Skeletal muscle satellite cell (primary cell): ENCODE measurements around the gene HOXA9.
A peak's percentile ranks its signal among the peaks of the same experiment; 100 is the strongest.

Source experiments
- H3K27me3 ChIP-seq: 2 replicates; pipeline ENCODE4 v1.7.0; 2013; ENCODE audit warnings: low read length; ENCODE audit not compliant: control insufficient read depth, insufficient read depth
- H3K36me3 ChIP-seq: 2 replicates; pipeline ENCODE4 v1.7.0; 2013; ENCODE audit warnings: mild to moderate bottlenecking, control low read depth, low read length; ENCODE audit not compliant: insufficient read depth
- H3K4me1 ChIP-seq: 2 replicates; pipeline ENCODE4 v1.7.0; 2013; ENCODE audit warnings: low read length; ENCODE audit not compliant: control insufficient read depth, insufficient read depth
- H3K4me2 ChIP-seq: 2 replicates; pipeline ENCODE4 v1.7.0; 2013; ENCODE audit warnings: mild to moderate bottlenecking, low read length
- H3K4me3 ChIP-seq: 2 replicates; pipeline ENCODE4 v1.7.0; 2013; ENCODE audit warnings: low read length
- H3K9ac ChIP-seq: 2 replicates; pipeline ENCODE4 v1.7.0; 2013; ENCODE audit warnings: mild to moderate bottlenecking, low read depth, low read length, moderate library complexity
- H3K9me3 ChIP-seq: replicated peaks from 2 replicates; pipeline ENCODE4 v1.7.0; 2013; ENCODE audit warnings: mild to moderate bottlenecking, control low read depth, low read length

HOXA9 gene

DNA sequence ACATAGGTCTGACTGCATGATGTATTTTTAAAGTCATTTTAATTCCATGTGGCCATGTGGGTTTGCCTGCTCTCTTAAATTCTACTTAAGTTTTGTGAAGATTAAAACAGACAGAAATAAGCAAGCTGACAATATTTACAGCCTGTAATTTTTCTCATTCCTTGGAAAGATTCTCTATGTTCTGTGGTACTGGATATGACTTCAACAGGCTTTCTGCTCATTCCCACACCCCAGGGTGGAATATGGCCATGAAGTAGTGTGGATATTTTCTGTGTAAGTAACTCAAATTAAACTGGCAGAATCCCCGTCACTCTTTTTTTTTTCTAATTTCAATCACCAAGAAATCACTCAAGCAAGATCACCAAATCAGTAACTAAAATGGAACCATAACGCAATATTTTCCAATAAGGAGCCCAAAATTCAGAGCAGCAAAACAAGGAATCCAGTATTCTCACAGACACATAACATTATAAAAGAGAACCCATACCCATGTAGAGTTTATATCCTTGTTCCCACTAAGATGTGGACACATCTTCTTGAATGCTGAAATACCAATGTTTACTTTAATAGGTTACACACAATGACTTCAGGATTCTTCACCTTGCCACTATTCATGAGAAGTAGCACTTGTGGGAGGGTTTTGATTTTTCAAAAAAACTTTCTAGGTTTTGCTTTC is 27.6 kb downstream of the HOXA9 start:
- H3K27me3 ChIP-seq: no peaks in the 10 kb centered on the region

DNA sequence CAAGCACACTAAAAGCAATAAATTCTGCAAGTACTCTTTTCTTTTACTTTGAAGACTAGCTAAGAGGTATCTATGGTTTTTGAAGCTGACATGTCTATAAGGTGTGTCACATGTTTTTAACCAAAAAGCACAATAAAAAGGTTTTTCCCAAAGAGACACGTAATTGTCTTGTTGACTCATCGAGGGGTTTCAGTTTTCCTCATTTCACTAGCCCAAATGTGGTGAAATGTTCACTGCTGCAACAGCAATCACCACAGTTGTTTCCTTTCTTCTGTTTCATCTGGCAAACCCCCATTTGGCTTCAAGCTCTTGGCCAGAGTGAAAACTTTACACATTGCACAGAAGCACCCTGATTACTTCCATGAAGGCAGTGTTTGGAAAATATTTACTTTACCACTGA is 30.9 kb downstream of the HOXA9 start:
- peaks cover 52% of the 10 kb centered on the region for H3K4me1 ChIP-seq
- H3K36me3 ChIP-seq: peaks cover 2% of the 10 kb centered on the region
- peak overlapping the region; percentile 28 for H3K9ac ChIP-seq
- H3K27me3 ChIP-seq: no peaks in the 10 kb centered on the region
- H3K9me3 ChIP-seq: no peaks in the 10 kb centered on the region
- peak overlapping the region; percentile 63 for H3K4me2 ChIP-seq
- no peak overlapping the region for H3K4me3 ChIP-seq

More for the DNA sequence above, 27.6 kb downstream of the HOXA9 start:
- Histone ChIP-seq H3K9me3 (no peaks in the 10 kb centered on the region), H3K4me2 (no peak overlapping the region), H3K9ac (no peak overlapping the region), H3K36me3 (peaks cover 24% of the 10 kb centered on the region), H3K4me3 (no peak overlapping the region), H3K4me1 (peaks cover 39% of the 10 kb centered on the region)

DNA sequence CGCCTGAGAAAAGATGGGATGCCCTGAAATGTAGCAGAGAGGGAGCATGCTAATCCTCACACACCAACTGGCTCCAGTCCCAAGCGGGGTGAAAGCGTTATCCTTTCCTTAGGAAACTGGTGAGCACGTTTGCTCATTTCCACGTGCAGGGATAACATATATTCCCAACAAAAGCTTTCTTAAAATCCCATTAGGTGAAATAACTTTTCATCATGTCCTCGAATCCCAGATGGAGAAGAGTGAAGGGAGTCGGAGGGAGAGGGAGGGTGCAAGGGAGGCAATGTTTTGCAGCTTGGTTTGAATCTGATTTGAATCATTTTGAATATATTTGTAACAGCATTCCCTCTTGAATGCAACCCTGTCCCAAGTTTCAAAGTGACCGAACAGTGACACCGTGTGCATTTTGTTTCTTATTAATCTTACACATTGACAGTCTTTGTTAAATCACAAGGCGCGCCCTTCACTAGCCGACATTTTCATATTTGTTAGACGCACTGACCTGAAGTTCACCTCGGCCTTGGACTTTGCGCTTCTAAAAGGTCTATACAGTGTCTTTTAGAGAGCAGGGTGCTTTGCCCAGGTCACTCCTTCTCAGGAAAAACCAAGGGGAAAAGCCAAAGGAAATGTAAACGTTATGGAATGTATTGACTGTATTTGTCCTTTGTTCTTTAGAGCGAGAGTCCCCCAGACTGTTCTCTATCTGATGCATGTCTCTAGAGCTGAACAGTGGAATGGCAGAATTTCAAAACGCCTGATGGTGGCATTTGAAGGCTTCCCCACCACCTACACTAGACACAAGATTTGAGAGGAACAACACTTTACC is 31.7 kb downstream of the HOXA9 start:
- H3K9me3 ChIP-seq: no peaks in the 10 kb centered on the region
- H3K36me3 ChIP-seq: peaks cover 6% of the 10 kb centered on the region
- peak overlapping the region; percentile 28 for H3K9ac ChIP-seq
- peak overlapping the region; percentile 63 for H3K4me2 ChIP-seq
- H3K4me3 ChIP-seq: no peak overlapping the region
- H3K27me3 ChIP-seq: no peaks in the 10 kb centered on the region
- H3K4me1 ChIP-seq: peaks cover 55% of the 10 kb centered on the region

DNA sequence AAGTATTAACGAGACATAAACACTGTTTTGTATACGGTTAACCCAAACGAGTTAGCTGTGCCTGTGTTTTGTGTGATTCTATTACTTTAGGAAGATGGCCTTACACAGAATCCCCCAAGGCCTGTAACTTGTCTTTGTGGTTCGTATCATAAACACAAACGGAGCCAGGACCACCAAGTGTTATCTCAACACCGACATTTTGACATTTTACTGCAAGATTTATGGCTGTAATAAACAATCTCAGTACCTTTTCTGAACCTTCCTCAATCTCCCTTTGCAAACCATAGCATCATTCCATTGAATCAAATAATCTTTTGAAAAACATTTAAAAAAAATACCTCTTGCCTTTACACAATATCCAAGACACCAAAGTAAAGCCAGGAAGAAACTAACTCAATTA is 32.4 kb downstream of the HOXA9 start:
- no peak overlapping the region for H3K4me3 ChIP-seq
- no peak overlapping the region for H3K4me2 ChIP-seq
- H3K36me3 ChIP-seq: peaks cover 6% of the 10 kb centered on the region
- no peaks in the 10 kb centered on the region for H3K9me3 ChIP-seq
- H3K27me3 ChIP-seq: no peaks in the 10 kb centered on the region
- peaks cover 55% of the 10 kb centered on the region for H3K4me1 ChIP-seq
- no peak overlapping the region for H3K9ac ChIP-seq

DNA sequence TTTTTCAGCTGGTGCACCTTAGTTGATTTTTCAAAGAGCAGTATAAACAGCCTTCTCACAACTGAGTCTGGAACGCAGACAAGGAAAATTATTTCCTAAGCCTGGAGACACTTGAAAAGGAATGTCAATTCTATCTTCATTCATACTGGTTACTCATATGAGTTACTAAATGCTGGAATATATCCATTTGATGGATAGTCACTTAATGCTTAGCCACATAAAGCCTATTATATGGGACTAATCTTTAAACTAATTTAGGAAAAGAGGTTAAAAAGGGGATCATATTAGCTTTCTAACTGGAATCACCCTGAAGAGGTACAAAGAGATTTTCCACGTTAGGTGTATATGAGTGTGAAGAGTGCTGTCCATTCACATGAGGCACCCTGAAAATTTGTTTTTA is 33.1 kb downstream of the HOXA9 start:
- no peak overlapping the region for H3K4me2 ChIP-seq
- H3K4me3 ChIP-seq: no peak overlapping the region
- peaks cover 50% of the 10 kb centered on the region for H3K4me1 ChIP-seq
- H3K36me3 ChIP-seq: peaks cover 6% of the 10 kb centered on the region
- H3K9ac ChIP-seq: no peak overlapping the region
- no peaks in the 10 kb centered on the region for H3K27me3 ChIP-seq
- H3K9me3 ChIP-seq: no peaks in the 10 kb centered on the region

DNA sequence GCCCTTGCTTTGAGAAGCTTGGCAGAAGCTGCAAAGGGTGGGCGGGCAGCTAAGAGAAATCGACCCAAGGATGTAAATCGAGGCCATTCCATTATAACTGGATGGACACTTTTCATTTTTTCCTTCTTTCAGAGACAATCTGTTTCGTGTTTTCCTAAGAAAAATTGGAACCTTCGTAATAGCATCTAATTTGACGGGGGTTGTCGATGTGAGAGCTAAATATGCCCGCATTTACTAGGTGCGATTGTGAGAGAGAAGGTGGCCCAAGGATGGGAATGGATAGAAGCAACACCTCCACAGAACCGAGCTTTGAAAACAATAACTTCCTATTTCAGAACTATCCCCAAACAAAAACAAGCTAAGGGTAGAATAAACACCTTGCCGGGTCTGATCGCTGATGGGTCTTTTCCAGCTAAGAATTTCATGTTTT is 33.9 kb downstream of the HOXA9 start:
- H3K4me3 ChIP-seq: peak overlapping the region; percentile 91

DNA sequence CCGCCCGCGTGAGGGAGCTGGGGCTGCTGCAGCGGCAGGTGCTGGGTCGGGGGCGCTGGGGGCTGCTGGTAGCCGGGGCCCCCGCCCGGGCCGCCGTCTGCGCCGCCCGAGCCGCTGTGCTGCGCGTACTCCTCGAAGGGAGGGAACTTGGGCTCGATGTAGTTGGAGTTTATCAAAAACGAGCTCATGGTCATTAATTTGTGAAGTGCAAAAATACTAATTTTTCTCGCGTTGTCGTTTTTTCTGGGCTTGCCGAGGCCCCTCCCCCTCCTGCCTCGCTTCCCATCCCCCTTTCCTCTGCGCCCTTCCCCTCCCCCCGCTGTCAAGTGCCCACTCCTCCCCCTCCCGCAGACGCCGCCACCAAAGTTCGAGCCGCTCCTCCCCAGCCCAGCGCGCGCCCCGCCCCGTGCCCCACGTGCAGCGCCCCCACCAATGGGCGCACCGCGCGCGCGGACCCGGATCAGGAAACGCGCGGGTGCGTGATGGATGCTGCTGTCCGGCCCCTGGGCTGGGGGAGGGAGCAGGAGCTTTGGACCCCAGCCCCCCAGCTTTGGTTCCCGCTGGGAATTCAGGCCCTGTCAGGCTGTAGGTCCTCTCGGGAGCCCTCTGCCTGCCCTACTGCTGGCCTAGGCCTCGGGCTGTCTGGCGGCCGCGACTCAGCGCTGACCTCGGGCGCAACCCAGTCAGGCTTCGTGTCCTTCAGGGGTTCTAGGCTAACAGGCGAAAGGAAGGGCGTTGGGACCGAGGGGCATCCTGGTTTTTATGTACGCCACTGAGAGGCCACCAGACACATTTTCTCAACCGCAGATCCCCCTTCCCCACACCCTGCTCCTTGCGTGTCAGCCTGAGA is 34.6 kb downstream of the HOXA9 start, which contains the start of gene HOXA4:
HOXA4 (minus strand) TSS at position 218 of the 850 bp plus-strand sequence; CDS start at position 194, 24 bp downstream.
- H3K9me3 ChIP-seq: no peaks in the 10 kb centered on the region
- peaks cover 6% of the 10 kb centered on the region for H3K36me3 ChIP-seq
- H3K9ac ChIP-seq: peak within 1 kb of the TSS; percentile 93
- peak within 1 kb of the TSS; percentile 91 for H3K4me3 ChIP-seq
- peak within 1 kb of the TSS; percentile 95 for H3K4me2 ChIP-seq
- H3K27me3 ChIP-seq: no peaks in the 10 kb centered on the region
- H3K4me1 ChIP-seq: peaks cover 37% of the 10 kb centered on the region

More for the DNA sequence above, 33.9 kb downstream of the HOXA9 start:
- H3K9me3 ChIP-seq: no peaks in the 10 kb centered on the region
- peaks cover 42% of the 10 kb centered on the region for H3K4me1 ChIP-seq
- peaks cover 6% of the 10 kb centered on the region for H3K36me3 ChIP-seq
- H3K9ac ChIP-seq: peak overlapping the region; percentile 93
- no peaks in the 10 kb centered on the region for H3K27me3 ChIP-seq
- H3K4me2 ChIP-seq: peak overlapping the region; percentile 95

DNA sequence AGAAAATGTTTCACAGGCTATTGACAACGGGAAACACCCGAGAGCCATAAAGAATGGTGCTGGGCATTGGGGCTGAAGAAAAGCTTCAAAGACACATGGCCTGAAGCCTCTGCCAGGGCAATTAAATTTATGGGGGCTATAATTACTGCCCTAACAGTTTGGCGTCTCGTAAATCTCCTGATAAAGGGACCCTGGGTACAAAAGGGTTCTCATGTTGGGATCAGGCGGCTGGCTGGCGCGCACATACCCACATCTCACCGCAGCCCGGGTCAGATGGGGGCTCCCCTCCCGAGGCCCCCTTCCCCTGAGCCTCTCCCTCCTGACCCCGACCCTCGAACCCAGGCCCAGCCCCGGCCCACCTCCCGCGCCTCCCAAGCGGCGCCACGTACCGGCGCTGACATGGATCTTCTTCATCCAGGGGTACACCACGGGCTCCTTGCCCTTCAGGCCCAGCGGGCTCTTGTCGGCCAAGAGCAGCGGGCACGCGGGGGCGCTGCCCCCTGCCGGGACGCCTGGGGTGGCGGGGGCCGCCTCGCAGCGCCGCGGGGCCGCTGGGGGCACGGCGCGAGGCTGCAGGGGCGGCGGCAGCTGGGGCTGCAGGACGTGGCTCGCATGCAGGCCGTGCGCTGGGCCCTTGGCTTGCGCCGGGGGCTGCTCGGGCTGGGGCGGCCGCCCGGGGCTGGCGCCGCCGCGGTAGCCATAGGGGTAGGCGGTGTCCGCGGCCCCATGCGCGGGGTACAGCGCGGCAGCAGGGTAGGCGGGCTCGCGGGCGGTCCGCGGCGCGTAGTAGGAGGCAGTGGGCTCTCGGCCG is 35.4 kb downstream of the HOXA9 start:
- H3K9me3 ChIP-seq: no peaks in the 10 kb centered on the region
- H3K4me3 ChIP-seq: peak overlapping the region; percentile 91
- H3K9ac ChIP-seq: peak overlapping the region; percentile 80
- H3K4me2 ChIP-seq: peak overlapping the region; percentile 95
- H3K36me3 ChIP-seq: peaks cover 8% of the 10 kb centered on the region
- H3K4me1 ChIP-seq: peaks cover 28% of the 10 kb centered on the region
- H3K27me3 ChIP-seq: no peaks in the 10 kb centered on the region

DNA sequence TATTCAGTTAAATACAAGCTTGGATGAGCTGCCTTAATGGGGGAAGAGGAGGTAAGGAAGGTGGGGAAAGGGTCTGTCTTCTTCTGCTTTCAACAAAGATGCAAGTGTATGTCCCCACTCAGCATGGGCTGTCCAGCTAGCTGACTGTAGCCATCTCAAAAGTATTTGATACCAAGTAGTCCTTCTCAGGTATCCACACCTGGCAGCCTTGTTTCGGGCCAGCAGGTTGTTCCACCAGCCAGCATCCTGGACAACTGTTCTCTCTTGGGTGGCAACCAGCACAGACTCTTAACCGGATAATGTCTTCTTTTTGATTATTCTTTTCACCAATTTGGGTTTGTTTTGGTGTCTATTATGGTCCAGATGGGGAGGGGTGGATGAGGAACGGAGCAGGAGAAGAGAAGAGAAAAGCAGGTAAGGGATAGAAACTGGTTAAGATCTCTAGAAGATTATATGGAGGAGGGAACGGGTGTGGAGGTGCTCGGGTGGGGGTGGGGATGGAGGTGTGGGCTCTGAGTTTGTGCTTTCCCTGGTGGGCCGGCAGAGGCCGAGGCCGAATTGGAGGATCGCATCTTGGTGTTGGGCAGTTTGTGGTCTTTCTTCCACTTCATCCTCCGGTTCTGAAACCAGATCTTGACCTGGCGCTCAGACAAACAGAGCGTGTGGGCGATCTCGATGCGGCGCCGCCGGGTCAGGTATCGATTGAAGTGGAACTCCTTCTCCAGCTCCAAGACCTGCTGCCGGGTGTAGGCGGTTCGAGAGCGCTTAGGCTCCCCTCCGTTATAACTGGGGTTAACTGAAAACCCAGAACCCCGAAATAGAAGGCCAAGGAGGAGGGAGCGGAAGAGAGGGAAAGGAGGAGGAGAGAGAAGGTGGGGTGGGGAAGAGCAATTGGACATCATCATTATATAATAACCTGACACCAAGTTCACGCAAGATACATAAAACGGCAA is 36.3 kb downstream of the HOXA9 start:
- peaks cover 11% of the 10 kb centered on the region for H3K36me3 ChIP-seq
- H3K9ac ChIP-seq: peak overlapping the region; percentile 80
- peaks cover 21% of the 10 kb centered on the region for H3K4me1 ChIP-seq

DNA sequence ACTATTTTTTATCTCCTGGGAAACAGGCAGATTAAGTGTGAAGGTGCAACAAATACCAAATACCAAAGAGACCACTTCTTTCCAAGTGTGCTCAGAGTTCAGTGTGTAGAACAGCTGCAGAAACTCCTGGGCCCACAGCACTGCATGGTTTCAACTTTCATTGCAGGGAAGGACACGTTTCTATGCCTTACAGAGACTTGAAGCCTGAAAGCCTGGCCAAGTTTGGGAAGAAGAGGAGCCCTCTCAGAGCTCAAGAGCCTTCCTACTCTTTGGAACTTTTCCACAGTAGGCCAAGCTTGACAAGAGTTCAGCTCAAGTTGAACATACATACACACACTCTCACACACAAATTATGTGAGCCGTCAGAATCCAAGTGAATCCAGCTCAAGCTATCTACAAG is 37.3 kb downstream of the HOXA9 start:
- Histone ChIP-seq H3K27me3 (no peaks in the 10 kb centered on the region), H3K36me3 (peaks cover 11% of the 10 kb centered on the region), H3K9ac (no peak overlapping the region), H3K4me3 (no peak overlapping the region), H3K4me1 (peaks cover 16% of the 10 kb centered on the region), H3K4me2 (no peak overlapping the region), H3K9me3 (no peaks in the 10 kb centered on the region)

More for the DNA sequence above, 36.3 kb downstream of the HOXA9 start:
- H3K9me3 ChIP-seq: no peaks in the 10 kb centered on the region
- peak overlapping the region; percentile 91 for H3K4me3 ChIP-seq
- peak overlapping the region; percentile 95 for H3K4me2 ChIP-seq
- no peaks in the 10 kb centered on the region for H3K27me3 ChIP-seq
